ENCODE measurements around the gene PLXNA4.

DNA sequence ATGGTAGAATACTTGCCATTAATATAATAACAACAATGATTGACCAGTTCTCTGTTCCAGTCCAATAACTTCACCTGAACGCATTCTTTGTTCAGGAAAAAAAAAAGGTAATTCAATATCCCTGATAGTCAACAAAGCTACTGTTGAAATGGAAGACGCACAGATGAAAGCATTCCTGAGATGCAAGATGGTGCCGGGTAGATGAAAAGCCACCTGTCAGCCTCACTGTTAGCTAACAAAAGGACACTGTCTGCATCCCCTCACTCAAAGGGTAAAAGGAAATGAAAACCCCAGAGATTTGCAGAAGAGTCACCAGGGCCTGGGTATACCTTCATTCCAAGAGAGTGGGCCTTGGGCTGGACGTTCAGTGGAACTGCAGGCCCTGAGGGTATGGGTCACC, 357.4 kb downstream of the PLXNA4 start:
- TF ChIP-seq GATA2 (IDR thresholded peaks at IDR 0.05; ENCODE audit: low read depth, low read length) (no peak), GATA3 (IDR thresholded peaks at IDR 0.05; ENCODE audit: low read depth, low read length) (no peak)

Data from SH-SY5Y (cell line).